Sciatic nerve (tissue), 2 donors: Measurements from ENCODE around the gene ADPRH. TPM values are rescaled to one million over a fixed set of nuclear protein-coding genes. Genes with fewer than 3 reads are reported as not detected.
"Not testable (repeated sequence)": the region's sequence is repeated elsewhere in the genome, so short reads cannot be mapped to it uniquely, and the experiment has no call there.

Source experiments
- ATAC-seq: fragments of 200-7000 bp; cut with Tn5 transposase; one replicate; pipeline ENCODE4 v1.9.1; 2020; ENCODE audit warnings: mild to moderate bottlenecking, moderate library complexity
- DNase-seq: peaks from one replicate; pipeline ENCODE4 v3.0.0-alpha.2; 2020; ENCODE audit warnings: low spot score
- intact Hi-C: fragments of 100-400 bp; cut with DNase I; formaldehyde crosslinking; loops from one replicate; pipeline ENCODE4 v1.14.2; 2022
- total RNA-seq: library from RNA; stranded (reverse); fragmentation: NEBNext Ultra II Directional; extraction: Animal tissue kit (Norgen Biotek cat#: 25700); gene quantifications from one replicate; pipeline ENCODE4 v1.2.1, GENCODE V29; 2021
- donor health status: DM: no; HTN: no; CAD: no.
- donor health status: DM: no; HTN: no; CAD: no.

ADPRH gene
- total RNA-seq, 1 donor from 2014 or later, result 9.3 TPM

- ATAC-seq (no peak), DNase-seq (no peak)
- intact Hi-C loops, result no loop called here
Measured at GRCh38 chr3:119557877-119558269, 21.4 kb upstream of the ADPRH start.

GRCh38 chr3:119558626-119559317 is 20.5 kb upstream of the ADPRH start:
- DNase-seq (no peak), ATAC-seq (no peak)
- intact Hi-C loops, result no loop called here

GRCh38 chr3:119559441-119559963 is 19.8 kb upstream of the ADPRH start, which contains the start of gene CD80:
Gene CD80 (minus strand): TSS chr3:119559614. CDS start chr3:119557728, 1,886 bp downstream.
- intact Hi-C loops, result no loop called here
- DNase-seq, result no peak
- peak; percentile 56 for ATAC-seq

GRCh38 chr3:119560160-119560559 is 19.1 kb upstream of the ADPRH start:
- DNase-seq (no peak), ATAC-seq (no peak)
- intact Hi-C loops, result no loop called here

GRCh38 chr3:119562307-119562961 is 16.9 kb upstream of the ADPRH start:
- DNase-seq (no peak), ATAC-seq (no peak)
- intact Hi-C loops, result no loop called here

- ATAC-seq, intact Hi-C loops, DNase-seq: not testable (repeated sequence)
Measured at GRCh38 chr3:119563334-119563733, 16.0 kb upstream of the ADPRH start.

GRCh38 chr3:119569156-119569555 is 10.1 kb upstream of the ADPRH start:
- DNase-seq (no peak), ATAC-seq (no peak)
- intact Hi-C loops, result no loop called here

- DNase-seq (no peak), ATAC-seq (peak; percentile 90)
- intact Hi-C loops, result no loop called here
Measured at GRCh38 chr3:119570229-119570628, 9.1 kb upstream of the ADPRH start.

- no peak for ATAC-seq
Measured at GRCh38 chr3:119571230-119571629, 8.1 kb upstream of the ADPRH start.

GRCh38 chr3:119571688-119572087 is 7.6 kb upstream of the ADPRH start:
- no peak for DNase-seq
- intact Hi-C loops, result no loop called here
- no peak for ATAC-seq

More at GRCh38 chr3:119571230-119571629, 8.1 kb upstream of the ADPRH start:
- DNase-seq, result no peak
- intact Hi-C loops, result no loop called here

GRCh38 chr3:119575507-119575906 is 3.8 kb upstream of the ADPRH start:
- intact Hi-C loops, result no loop called here
- DNase-seq, result no peak
- no peak for ATAC-seq

GRCh38 chr3:119580067-119580760 is 922 bp downstream of the ADPRH start:
- DNase-seq (peak; percentile 67), ATAC-seq (peak; percentile 83)
- intact Hi-C loops, result no loop called here

GRCh38 chr3:119582178-119582577 is 2.9 kb downstream of the ADPRH start:
- ATAC-seq (no peak), DNase-seq (no peak)
- intact Hi-C loops, result no loop called here

- no peak for ATAC-seq
- intact Hi-C loops, result no loop called here
- no peak for DNase-seq
Measured at GRCh38 chr3:119585208-119585607, 5.9 kb downstream of the ADPRH start.

- ATAC-seq (no peak), DNase-seq (no peak)
- intact Hi-C loops, result no loop called here
Measured at GRCh38 chr3:119585856-119586570, 6.7 kb downstream of the ADPRH start.

GRCh38 chr3:119586733-119587172 is 7.5 kb downstream of the ADPRH start:
- no peak for ATAC-seq
- intact Hi-C loops, result no loop called here

GRCh38 chr3:119588112-119588511 is 8.8 kb downstream of the ADPRH start:
- ATAC-seq, result peak; percentile 57
- intact Hi-C loops, result no loop called here
- peak; percentile 79 for DNase-seq

More at GRCh38 chr3:119586733-119587172, 7.5 kb downstream of the ADPRH start:
- no peak for DNase-seq

GRCh38 chr3:119589102-119589773 is 9.9 kb downstream of the ADPRH start:
- intact Hi-C loops, result no loop called here
- ATAC-seq, result peak; percentile 61
- DNase-seq, result no peak
